SU-DHL-6 (cell line): ENCODE measurements around the gene DSTYK.

Experiments
- CTCF ChIP-seq: fragments of 200-600 bp; sonication (generic); IDR thresholded peaks from one replicate; pipeline ENCODE4 v1.5.1; 2017; ENCODE audit warnings: antibody characterized with exemption, mild to moderate bottlenecking, low read length, moderate library complexity; ENCODE audit not compliant: insufficient read depth, poor library complexity, severe bottlenecking
- EZH2phosphoT487 ChIP-seq: fragments of 200-600 bp; sonication (generic), shearing (Covaris generic); conservative IDR thresholded peaks from 2 replicates; pipeline ENCODE4 v1.6.1; 2018; ENCODE audit warnings: mild to moderate bottlenecking, antibody characterized with exemption, low read length, moderate library complexity, mixed read lengths

- TF ChIP-seq CTCF = no peak
- TF ChIP-seq EZH2phosphoT487 = no peak
Observed at GRCh38 chr1:205122489-205122882, 89.0 kb downstream of the DSTYK start.
